NCI-H524 (cell line): ENCODE results near the gene KATNA1.

Experiments used
- DNase-seq, 2 experiments: peaks; one replicate each; lab custom pipeline; 2025; lab: John Stamatoyannopoulos, UW

Gene KATNA1

GRCh38 chr6:149608381-149608982, 40.0 kb downstream of the KATNA1 start:
- no peak for DNase-seq

- no peak for DNase-seq
Measured at GRCh38 chr6:149600508-149600907, 48.0 kb downstream of the KATNA1 start.

GRCh38 chr6:149593408-149593807, 55.1 kb downstream of the KATNA1 start:
- DNase-seq: no peak

GRCh38 chr6:149592983-149593382, 55.5 kb downstream of the KATNA1 start:
- no peak for DNase-seq

- DNase-seq: peak; percentile 60 to 77
Measured at GRCh38 chr6:149586149-149586548, 62.4 kb downstream of the KATNA1 start.

- no peak for DNase-seq
Measured at GRCh38 chr6:149581349-149581748, 67.2 kb downstream of the KATNA1 start.

- no peak for DNase-seq
Measured at GRCh38 chr6:149580880-149581279, 67.6 kb downstream of the KATNA1 start.

- DNase-seq: no peak
Measured at GRCh38 chr6:149567945-149568585, 80.4 kb downstream of the KATNA1 start.

- DNase-seq: no peak
Measured at GRCh38 chr6:149567194-149567586, 81.3 kb downstream of the KATNA1 start.

- peak; percentile 56 to 61 for DNase-seq
Measured at GRCh38 chr6:149566410-149567193, 81.9 kb downstream of the KATNA1 start.

- peak; percentile 93 to 96 for DNase-seq
Measured at GRCh38 chr6:149565527-149566409, 82.7 kb downstream of the KATNA1 start, which contains the start of gene GINM1. Gene GINM1 (plus strand): TSS chr6:149566375. CDS start chr6:149566415, 40 bp downstream.

GRCh38 chr6:149563928-149564325, 84.6 kb downstream of the KATNA1 start:
- no peak for DNase-seq

- no peak for DNase-seq
Measured at GRCh38 chr6:149563203-149563927, 85.1 kb downstream of the KATNA1 start.

- DNase-seq: peak in 1 of 2 experiments; percentile 48
Measured at GRCh38 chr6:149560736-149561135, 87.8 kb downstream of the KATNA1 start.

GRCh38 chr6:149559389-149559788, 89.1 kb downstream of the KATNA1 start:
- no peak for DNase-seq

- no peak for DNase-seq
Measured at GRCh38 chr6:149558029-149558428, 90.5 kb downstream of the KATNA1 start.

- no peak for DNase-seq
Measured at GRCh38 chr6:149551920-149552319, 96.6 kb downstream of the KATNA1 start.

GRCh38 chr6:149545754-149546471, 102.6 kb downstream of the KATNA1 start, which contains the start of gene PPIL4:
Gene PPIL4 (minus strand): TSS chr6:149546043. CDS start chr6:149546005, 38 bp downstream.
- DNase-seq: peak; percentile 88 to 94

- peak; percentile 35 to 57 for DNase-seq
Measured at GRCh38 chr6:149545258-149545753, 103.2 kb downstream of the KATNA1 start.
